GM12801 (cell line): ENCODE results near the gene EXOSC1.

Experiments used
- TF ChIP-seq, protein P1 (sequence below): IDR thresholded peaks from one replicate; pipeline ENCODE4 v1.5.1; 2011; ENCODE audit warnings: control low read depth; ENCODE audit not compliant: insufficient read length; ENCODE audit errors: extremely low read depth

The EXOSC1 gene

DNA sequence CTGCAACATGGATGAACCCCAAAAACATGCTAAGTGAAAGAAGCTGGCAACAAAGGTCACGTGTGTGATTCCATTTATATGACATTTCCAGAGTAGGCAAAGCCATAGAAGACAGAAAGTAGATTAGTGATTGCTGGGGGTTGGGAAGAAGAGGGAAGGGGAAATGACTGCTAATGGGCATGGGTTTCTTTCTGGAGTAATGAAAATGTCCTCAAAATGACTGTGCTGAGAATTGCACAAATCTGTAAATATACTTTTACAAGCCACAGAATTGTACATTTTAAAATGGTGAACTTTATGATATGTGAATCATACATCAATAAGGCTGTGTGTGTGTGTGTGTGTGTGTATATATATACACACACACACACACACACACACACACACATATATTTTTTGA, 36.6 kb upstream of the EXOSC1 start:
- TF ChIP-seq, protein P1, sequence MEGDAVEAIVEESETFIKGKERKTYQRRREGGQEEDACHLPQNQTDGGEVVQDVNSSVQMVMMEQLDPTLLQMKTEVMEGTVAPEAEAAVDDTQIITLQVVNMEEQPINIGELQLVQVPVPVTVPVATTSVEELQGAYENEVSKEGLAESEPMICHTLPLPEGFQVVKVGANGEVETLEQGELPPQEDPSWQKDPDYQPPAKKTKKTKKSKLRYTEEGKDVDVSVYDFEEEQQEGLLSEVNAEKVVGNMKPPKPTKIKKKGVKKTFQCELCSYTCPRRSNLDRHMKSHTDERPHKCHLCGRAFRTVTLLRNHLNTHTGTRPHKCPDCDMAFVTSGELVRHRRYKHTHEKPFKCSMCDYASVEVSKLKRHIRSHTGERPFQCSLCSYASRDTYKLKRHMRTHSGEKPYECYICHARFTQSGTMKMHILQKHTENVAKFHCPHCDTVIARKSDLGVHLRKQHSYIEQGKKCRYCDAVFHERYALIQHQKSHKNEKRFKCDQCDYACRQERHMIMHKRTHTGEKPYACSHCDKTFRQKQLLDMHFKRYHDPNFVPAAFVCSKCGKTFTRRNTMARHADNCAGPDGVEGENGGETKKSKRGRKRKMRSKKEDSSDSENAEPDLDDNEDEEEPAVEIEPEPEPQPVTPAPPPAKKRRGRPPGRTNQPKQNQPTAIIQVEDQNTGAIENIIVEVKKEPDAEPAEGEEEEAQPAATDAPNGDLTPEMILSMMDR, result no peak

DNA sequence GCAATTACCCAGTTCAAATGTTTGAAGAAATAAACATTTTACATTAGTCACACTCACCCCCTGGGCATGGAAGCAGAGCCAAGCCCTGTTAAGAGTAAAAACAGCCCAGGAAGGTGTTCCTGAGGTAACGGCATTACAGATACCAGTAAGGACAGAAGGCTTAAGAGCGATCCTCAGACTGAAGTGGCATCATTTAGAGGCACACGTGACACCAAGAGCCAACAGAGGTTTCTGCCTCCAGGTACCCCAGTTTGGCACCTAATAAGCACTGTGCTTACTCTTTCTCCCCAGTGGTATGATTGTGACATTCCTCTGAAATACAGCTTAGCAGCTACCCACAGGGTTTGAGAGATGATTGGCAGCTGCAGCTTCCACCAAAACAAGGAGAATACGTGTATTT, 35.3 kb upstream of the EXOSC1 start:
- TF ChIP-seq, protein P1, result no peak

DNA sequence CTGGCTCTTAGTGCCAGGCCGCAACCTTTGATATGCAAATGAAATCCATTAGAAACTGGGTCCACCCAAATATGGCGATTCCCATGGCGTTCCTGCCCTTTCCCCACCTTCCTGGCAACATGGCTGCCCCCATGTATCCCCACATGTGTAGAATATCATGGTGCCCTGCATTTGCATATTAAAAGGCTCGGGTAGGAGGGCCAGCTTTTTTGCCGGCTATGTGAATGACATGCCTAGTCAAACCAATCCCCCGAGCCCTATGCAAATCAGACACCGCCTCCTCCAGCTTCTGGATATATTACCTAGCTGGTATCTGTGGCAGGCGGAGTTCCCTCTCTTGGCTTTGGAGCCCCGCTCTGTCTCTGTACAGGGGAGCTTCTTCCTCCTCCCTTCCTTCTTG, 34.1 kb upstream of the EXOSC1 start:
- TF ChIP-seq, protein P1, result no peak

DNA sequence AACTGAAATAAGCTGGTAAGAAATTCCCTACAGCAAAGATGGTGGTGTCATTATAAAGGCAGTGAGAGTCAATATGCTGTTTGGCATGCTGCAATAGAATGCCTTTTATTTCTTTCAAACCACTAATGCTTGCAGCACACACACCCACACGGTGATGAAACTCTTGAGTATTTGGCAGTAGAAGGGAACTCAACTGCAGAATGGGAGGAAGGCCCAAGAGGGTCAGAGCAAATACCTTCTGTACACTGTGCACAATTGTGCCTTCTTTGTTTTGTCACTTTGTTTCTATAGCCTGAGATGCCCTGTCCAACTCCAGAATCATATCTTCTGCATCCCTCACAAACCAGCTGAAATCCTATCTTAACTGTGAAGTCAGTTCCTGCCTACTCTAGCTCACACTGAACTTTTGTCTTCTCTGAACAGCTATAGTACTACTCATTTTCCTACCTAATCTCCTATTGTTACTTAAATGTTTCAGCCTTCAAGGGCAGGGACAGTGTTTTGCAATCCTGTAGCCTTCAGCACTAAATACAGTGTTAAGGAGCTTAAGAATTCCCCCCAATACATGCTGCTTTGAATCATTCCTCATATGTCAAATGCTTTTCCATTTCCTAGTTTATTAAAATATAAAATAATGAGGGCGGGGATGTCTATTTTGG, 30.3 kb upstream of the EXOSC1 start:
- TF ChIP-seq, protein P1, result no peak

DNA sequence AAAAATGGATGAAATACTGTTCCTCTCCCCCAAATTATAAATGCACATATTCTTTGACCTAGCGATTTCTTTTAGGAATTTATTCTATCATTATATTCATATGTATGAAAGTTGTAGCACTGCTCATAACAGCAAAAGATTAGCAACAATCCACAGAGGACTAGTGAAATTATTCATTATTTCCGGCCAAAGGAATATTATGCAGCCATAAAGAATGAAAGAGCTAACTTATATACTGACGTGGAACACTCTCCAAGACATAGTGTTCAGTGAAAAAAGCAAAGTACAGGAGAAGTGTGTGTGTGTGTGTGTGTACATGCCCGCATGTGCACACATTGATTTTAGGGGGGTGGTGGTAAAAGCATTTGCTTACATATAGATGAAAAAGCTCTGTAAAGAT, 29.1 kb upstream of the EXOSC1 start:
- TF ChIP-seq, protein P1, result no peak

DNA sequence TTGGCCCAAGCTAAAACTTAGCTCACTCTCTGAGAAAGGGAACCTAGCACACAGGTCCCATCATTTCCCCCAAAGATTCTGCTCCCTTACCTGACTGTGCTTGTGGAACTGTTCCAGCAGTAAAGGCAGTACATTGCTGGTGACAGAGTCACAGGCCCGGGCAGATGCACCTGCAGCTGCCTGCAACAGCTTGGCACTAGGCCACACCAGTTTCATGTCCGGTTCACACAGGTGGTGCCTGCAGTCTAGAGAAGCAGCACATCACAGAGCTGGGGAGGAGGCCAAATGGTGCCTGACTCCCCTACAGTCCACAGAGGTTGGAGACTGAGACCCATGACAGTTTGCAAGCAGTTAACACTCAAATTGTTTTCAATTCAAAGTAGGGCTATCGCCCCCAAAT, 22.4 kb upstream of the EXOSC1 start:
- TF ChIP-seq, protein P1, result no peak

DNA sequence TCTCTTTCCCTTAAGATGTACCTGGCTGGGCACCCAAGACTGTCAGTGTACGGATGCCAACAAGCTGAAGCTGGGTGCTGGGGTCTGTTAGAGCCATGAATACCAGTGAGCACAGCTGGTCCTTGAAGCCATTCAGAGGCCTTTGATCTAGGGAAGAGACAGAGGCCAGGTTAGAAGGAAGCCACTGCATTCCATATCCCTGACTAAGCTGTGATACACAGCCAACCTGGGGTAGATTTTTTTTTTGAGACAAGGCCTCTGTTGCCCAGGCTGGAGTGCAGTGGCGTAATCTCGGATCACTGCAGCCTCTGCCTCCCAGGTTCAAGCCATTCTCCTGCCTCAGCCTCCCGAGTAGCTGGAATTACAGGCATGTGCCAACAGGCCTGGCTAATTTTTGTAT, 20.9 kb upstream of the EXOSC1 start:
- TF ChIP-seq, protein P1, result no peak

DNA sequence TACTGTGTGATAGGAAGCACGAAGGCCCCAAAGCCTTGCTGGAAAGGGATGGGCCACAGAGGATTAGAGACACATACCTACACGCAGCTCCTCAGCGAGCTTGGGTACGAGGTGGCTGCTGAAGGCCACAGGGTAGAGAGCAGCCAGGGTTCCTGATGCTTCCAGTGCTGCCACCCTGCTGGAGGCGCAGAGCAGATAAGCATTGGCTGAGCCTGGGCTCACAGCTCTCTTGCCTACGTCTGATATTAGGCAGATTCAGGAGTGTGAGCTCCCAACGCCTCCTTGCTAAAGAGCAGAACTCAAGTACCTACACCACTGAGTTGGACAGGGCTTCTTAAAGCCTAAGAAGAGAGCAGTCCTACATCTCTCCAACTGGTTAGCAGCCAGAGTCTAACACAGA, 20.2 kb upstream of the EXOSC1 start:
- TF ChIP-seq, protein P1, result no peak
